ENCODE data around the gene TAF11. TPM values are rescaled to one million over a fixed set of nuclear protein-coding genes. Genes with fewer than 3 reads are reported as not detected.

Gene TAF11
- total RNA-seq, 1 experiment from 2014 or later = 32.9 TPM

DNA sequence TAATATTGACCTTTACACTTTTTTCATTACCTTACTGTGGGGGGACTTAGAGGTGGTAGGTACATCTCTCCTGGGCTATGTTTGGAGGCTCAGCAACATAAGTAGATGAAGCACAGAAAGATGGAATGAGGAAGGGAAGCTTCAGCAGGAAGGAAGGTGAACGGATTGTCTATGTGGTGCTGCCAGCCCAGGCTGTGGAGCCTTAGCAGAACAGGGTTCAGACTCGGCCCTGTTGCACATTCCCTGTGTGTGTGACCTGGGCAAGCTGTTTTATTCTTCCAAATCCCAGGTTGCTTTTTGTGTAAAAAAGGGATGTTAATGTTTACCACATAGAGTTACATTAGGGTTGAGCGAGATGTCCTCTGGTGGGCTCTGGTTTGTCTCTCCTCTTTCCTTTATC is 42.4 kb upstream of the TAF11 start:
- no peak for DNase-seq (ENCODE audit: low spot score)
- TF ChIP-seq, protein P1, sequence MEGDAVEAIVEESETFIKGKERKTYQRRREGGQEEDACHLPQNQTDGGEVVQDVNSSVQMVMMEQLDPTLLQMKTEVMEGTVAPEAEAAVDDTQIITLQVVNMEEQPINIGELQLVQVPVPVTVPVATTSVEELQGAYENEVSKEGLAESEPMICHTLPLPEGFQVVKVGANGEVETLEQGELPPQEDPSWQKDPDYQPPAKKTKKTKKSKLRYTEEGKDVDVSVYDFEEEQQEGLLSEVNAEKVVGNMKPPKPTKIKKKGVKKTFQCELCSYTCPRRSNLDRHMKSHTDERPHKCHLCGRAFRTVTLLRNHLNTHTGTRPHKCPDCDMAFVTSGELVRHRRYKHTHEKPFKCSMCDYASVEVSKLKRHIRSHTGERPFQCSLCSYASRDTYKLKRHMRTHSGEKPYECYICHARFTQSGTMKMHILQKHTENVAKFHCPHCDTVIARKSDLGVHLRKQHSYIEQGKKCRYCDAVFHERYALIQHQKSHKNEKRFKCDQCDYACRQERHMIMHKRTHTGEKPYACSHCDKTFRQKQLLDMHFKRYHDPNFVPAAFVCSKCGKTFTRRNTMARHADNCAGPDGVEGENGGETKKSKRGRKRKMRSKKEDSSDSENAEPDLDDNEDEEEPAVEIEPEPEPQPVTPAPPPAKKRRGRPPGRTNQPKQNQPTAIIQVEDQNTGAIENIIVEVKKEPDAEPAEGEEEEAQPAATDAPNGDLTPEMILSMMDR (conservative IDR thresholded peaks at IDR 0.05; ENCODE audit: low read depth, low read length) = no peak
- no TSS peak for BruUV-seq (replicated peaks)
- no peaks in the 10 kb centered on the region for H3K36me3 ChIP-seq (ENCODE audit: insufficient read depth, low read length, poor library complexity, severe bottlenecking)
- CTCF ChIA-PET = no interaction called here
- no peak overlapping the region for H3K4me3 ChIP-seq (ENCODE audit: low read depth, low read length, poor library complexity, severe bottlenecking)
- POLR2A ChIA-PET (ENCODE audit: low non-redundant PET) = no interaction called here
- intact Hi-C loops (cut with micrococcal nuclease; ENCODE audit: unreplicated experiment) = no loop called here
- no peak overlapping the region for H3K27ac ChIP-seq (ENCODE audit: low read depth, low read length, poor library complexity, severe bottlenecking)
- H3K27me3 ChIP-seq (replicated peaks; ENCODE audit: insufficient read depth, low read depth, low read length, poor library complexity) = no peaks in the 10 kb centered on the region
- H3K9me3 ChIP-seq (ENCODE audit: low read depth, low read length, poor library complexity, severe bottlenecking) = no peaks in the 10 kb centered on the region
- peaks cover 9% of the 10 kb centered on the region for H3K4me1 ChIP-seq (ENCODE audit: insufficient read depth, low read length, poor library complexity, severe bottlenecking)

DNA sequence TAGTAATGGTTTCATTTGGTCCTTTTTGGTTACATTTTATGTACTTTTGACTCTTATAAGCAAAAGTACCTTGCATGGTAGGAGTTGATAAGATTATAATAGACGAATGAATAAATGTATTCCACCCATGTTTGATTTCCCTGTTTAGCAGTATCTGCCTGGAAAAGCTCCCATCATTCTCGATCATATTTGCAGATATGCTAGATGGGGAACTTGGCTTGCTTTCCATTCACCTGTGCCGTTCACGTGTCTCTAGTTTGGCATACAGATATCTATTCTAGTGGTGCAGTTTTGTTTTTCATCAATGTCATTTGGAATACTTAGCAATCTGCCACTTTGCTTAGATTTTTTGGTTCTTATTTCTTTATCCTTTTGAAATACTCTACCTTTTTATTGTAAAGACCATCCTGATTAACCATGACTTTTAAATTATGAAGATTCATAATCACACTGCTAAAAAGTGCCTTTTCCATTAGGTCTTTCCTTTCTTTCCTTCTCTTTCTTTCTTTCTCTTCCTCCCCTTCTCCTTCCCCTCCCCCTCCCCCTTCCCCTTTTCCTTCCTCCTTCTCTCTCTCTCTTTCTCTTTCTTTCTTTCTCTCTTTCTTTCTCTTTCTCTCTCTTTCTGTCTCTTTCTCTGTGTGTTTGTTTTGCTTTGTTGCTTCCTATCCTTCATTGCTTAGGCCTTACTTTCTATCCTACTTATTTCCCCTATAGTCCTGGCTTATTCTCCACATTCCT is 41.6 kb upstream of the TAF11 start:
- no peak for DNase-seq (ENCODE audit: low spot score)
- Histone ChIP-seq H3K9me3 (ENCODE audit: low read depth, low read length, poor library complexity, severe bottlenecking) (no peaks in the 10 kb centered on the region), H3K4me1 (ENCODE audit: insufficient read depth, low read length, poor library complexity, severe bottlenecking) (peaks cover 9% of the 10 kb centered on the region), H3K27ac (ENCODE audit: low read depth, low read length, poor library complexity, severe bottlenecking) (no peak overlapping the region), H3K36me3 (ENCODE audit: insufficient read depth, low read length, poor library complexity, severe bottlenecking) (no peaks in the 10 kb centered on the region), H3K27me3 (replicated peaks; ENCODE audit: insufficient read depth, low read depth, low read length, poor library complexity) (no peaks in the 10 kb centered on the region), H3K4me3 (ENCODE audit: low read depth, low read length, poor library complexity, severe bottlenecking) (no peak overlapping the region)
- no TSS peak for BruUV-seq (replicated peaks)
- ChIA-PET CTCF (no interaction called here), POLR2A (ENCODE audit: low non-redundant PET) (no interaction called here)
- no peak for TF ChIP-seq EZH2 (IDR thresholded peaks at IDR 0.05; ENCODE audit: borderline replicate concordance, low read depth, low read length, poor library complexity, severe bottlenecking)
- intact Hi-C loops (cut with micrococcal nuclease; ENCODE audit: unreplicated experiment) = no loop called here

DNA sequence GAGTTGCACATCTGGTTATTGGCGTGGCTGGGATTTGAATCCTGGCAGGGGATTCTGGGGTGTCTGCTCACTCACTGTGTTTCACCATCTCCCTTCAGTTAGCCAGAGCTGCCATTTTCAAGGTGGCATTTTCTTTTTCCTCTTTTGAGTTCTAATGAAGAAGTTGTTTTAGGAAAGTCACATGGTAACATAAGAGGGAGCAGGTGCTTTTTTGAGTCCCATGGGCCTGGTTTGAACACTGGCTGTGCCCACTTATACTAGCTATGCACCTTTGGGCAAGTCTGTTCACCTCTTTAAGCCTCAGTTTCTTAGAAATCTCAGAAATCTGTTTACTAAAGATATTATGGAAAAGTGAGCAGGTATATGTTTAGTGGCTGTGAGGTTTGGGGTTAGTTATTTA is 40.9 kb upstream of the TAF11 start:
- Histone ChIP-seq H3K36me3 (ENCODE audit: insufficient read depth, low read length, poor library complexity, severe bottlenecking) (no peaks in the 10 kb centered on the region), H3K27me3 (replicated peaks; ENCODE audit: insufficient read depth, low read depth, low read length, poor library complexity) (no peaks in the 10 kb centered on the region), H3K27ac (ENCODE audit: low read depth, low read length, poor library complexity, severe bottlenecking) (no peak overlapping the region), H3K4me3 (ENCODE audit: low read depth, low read length, poor library complexity, severe bottlenecking) (no peak overlapping the region), H3K9me3 (ENCODE audit: low read depth, low read length, poor library complexity, severe bottlenecking) (no peaks in the 10 kb centered on the region), H3K4me1 (ENCODE audit: insufficient read depth, low read length, poor library complexity, severe bottlenecking) (peaks cover 9% of the 10 kb centered on the region)
- no peak for TF ChIP-seq EZH2 (IDR thresholded peaks at IDR 0.05; ENCODE audit: borderline replicate concordance, low read depth, low read length, poor library complexity, severe bottlenecking)
- TF ChIP-seq, protein P1 (conservative IDR thresholded peaks at IDR 0.05; ENCODE audit: low read depth, low read length) = no peak
- intact Hi-C loops (cut with micrococcal nuclease; ENCODE audit: unreplicated experiment) = no loop called here
- ChIA-PET POLR2A (ENCODE audit: low non-redundant PET) (no interaction called here), CTCF (no interaction called here)
- no peak for DNase-seq (ENCODE audit: low spot score)
- no TSS peak for BruUV-seq (replicated peaks)

DNA sequence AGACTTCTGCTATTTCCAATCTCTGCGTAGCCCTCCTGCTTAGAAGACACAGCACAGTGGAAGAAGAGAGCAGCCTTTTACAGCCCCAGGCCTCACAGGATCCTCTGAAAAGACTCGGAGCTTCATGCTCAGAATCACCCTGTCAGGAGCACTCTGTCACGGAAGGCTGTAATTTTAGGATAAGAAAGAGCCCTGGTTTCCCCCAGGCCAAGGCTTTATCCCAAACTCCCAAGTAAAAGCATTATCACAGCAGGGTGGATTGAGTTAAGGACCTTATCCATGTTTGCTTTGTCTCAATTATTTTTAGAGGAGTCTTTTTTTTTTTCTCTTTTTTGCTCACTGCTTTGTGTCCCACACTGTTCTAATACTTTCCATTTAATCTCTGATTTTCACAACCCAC is 40.4 kb upstream of the TAF11 start:
- no peak overlapping the region for H3K4me3 ChIP-seq (ENCODE audit: low read depth, low read length, poor library complexity, severe bottlenecking)

More for the DNA sequence above, 40.4 kb upstream of the TAF11 start:
- DNase-seq (ENCODE audit: low spot score) = no peak
- POLR2A ChIA-PET (ENCODE audit: low non-redundant PET) = no interaction called here
- Histone ChIP-seq H3K27me3 (replicated peaks; ENCODE audit: insufficient read depth, low read depth, low read length, poor library complexity) (no peaks in the 10 kb centered on the region), H3K36me3 (ENCODE audit: insufficient read depth, low read length, poor library complexity, severe bottlenecking) (no peaks in the 10 kb centered on the region), H3K9me3 (ENCODE audit: low read depth, low read length, poor library complexity, severe bottlenecking) (no peaks in the 10 kb centered on the region), H3K27ac (ENCODE audit: low read depth, low read length, poor library complexity, severe bottlenecking) (no peak overlapping the region), H3K4me1 (ENCODE audit: insufficient read depth, low read length, poor library complexity, severe bottlenecking) (peaks cover 9% of the 10 kb centered on the region)
- CTCF ChIA-PET = no interaction called here
- BruUV-seq (replicated peaks) = no TSS peak
- intact Hi-C loops (cut with micrococcal nuclease; ENCODE audit: unreplicated experiment) = no loop called here
- TF ChIP-seq, protein P1 (conservative IDR thresholded peaks at IDR 0.05; ENCODE audit: low read depth, low read length) = no peak
- no peak for TF ChIP-seq EZH2 (IDR thresholded peaks at IDR 0.05; ENCODE audit: borderline replicate concordance, low read depth, low read length, poor library complexity, severe bottlenecking)

All from A673 (cell line).